DND-41 (cell line): Measurements from ENCODE around the gene TRIM9.

Experiments used
- EZH2 ChIP-seq: IDR thresholded peaks from 3 replicates; pipeline ENCODE4 v1.6.1; 2012; ENCODE audit warnings: borderline replicate concordance, low read depth, mild to moderate bottlenecking, moderate library complexity, low read length, inconsistent platforms; ENCODE audit not compliant: severe bottlenecking
- TF ChIP-seq, protein P1 (sequence below): IDR thresholded peaks from 2 replicates; pipeline ENCODE4 v1.5.1; 2012; ENCODE audit warnings: borderline replicate concordance, low read length, moderate library complexity, mild to moderate bottlenecking; ENCODE audit not compliant: poor library complexity, severe bottlenecking; ENCODE audit errors: extremely low read depth

DNA sequence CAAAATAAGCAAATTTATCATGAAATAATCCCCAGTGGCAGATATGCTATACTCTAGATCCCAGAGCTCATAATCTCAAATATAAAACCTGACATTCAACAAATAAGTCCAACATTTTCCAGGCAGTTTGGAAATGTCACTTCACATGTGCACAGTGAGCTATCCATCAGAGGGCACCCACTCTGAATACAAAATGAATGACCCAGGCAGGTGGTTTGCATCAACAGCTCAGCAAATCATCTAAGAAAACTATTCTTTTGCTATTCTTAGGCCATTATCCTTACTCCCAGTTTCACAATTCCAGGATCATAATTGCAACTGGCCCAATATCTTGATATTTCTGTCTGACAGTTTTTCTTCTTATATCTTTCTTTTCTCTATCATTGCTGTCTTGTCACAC, 38.5 kb downstream of the TRIM9 start:
- TF ChIP-seq, protein P1, sequence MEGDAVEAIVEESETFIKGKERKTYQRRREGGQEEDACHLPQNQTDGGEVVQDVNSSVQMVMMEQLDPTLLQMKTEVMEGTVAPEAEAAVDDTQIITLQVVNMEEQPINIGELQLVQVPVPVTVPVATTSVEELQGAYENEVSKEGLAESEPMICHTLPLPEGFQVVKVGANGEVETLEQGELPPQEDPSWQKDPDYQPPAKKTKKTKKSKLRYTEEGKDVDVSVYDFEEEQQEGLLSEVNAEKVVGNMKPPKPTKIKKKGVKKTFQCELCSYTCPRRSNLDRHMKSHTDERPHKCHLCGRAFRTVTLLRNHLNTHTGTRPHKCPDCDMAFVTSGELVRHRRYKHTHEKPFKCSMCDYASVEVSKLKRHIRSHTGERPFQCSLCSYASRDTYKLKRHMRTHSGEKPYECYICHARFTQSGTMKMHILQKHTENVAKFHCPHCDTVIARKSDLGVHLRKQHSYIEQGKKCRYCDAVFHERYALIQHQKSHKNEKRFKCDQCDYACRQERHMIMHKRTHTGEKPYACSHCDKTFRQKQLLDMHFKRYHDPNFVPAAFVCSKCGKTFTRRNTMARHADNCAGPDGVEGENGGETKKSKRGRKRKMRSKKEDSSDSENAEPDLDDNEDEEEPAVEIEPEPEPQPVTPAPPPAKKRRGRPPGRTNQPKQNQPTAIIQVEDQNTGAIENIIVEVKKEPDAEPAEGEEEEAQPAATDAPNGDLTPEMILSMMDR, result no peak
- no peak for TF ChIP-seq EZH2
